PC-9 (cell line): Measurements from ENCODE around the gene SMIM28. TPM values are rescaled to one million over a fixed set of nuclear protein-coding genes. Genes with fewer than 3 reads are reported as not detected.

Experiments used
- BruUV-seq: library from RNA; stranded (reverse); fragments of 400-500 nt; replicated peaks from 2 replicates; lab custom pipeline; 2021; lab: Mats Ljungman, UMichigan
- CTCF ChIA-PET: fragments of 300-600 bp; sonication (Branson Sonifier 250); formaldehyde crosslinking; loops from one replicate; lab custom pipeline; 2022; ENCODE audit warnings: antibody characterized with exemption; lab: Charles Lee
- POLR2A ChIA-PET: fragments of 300-600 bp; sonication (Branson Sonifier 250); formaldehyde crosslinking; loops from one replicate; lab custom pipeline; 2022; ENCODE audit warnings: antibody characterized with exemption; ENCODE audit not compliant: unreplicated experiment; lab: Charles Lee
- DNase-seq, 2 experiments: peaks; one replicate each; pipeline versions ENCODE4 v3.0.0 to v3.0.0-alpha.2; 2015 to 2022; ENCODE audit warnings: mixed read lengths in 1 of 2
- H2AFZ ChIP-seq: fragments of 200-600 bp; sonication (generic); 2 replicates; pipeline ENCODE4 v1.8.1; 2017; ENCODE audit warnings: antibody characterized with exemption
- H3F3A ChIP-seq: fragments of 200-600 bp; sonication (generic); 2 replicates; pipeline ENCODE4 v1.8.1; 2017; ENCODE audit warnings: antibody characterized with exemption, mild to moderate bottlenecking, low read depth; ENCODE audit not compliant: insufficient read depth
- H3K27ac ChIP-seq: fragments of 200-600 bp; sonication (generic); 2 replicates; pipeline ENCODE4 v1.6.1; 2016; ENCODE audit warnings: mixed run types
- H3K27me3 ChIP-seq: fragments of 200-600 bp; sonication (generic); 2 replicates; pipeline ENCODE4 v1.6.1; 2016; ENCODE audit warnings: low read depth, mixed run types; ENCODE audit not compliant: insufficient read depth
- H3K36me3 ChIP-seq: fragments of 200-600 bp; sonication (generic); 2 replicates; pipeline ENCODE4 v1.6.1; 2016; ENCODE audit warnings: low read depth, mixed run types
- H3K4me1 ChIP-seq: fragments of 200-600 bp; sonication (generic); replicated peaks from 2 replicates; pipeline ENCODE4 v1.6.1; 2016; ENCODE audit warnings: mixed run types; ENCODE audit not compliant: insufficient read depth
- H3K4me2 ChIP-seq: fragments of 200-600 bp; sonication (generic); 2 replicates; pipeline ENCODE4 v1.6.1; 2017; ENCODE audit warnings: mixed run types
- H3K4me3 ChIP-seq: fragments of 200-600 bp; sonication (generic); 2 replicates; pipeline ENCODE4 v1.6.1; 2016; ENCODE audit warnings: mixed run types
- H3K79me2 ChIP-seq: fragments of 200-600 bp; sonication (generic); 2 replicates; pipeline ENCODE4 v1.6.1; 2017; ENCODE audit warnings: low read depth, mixed run types
- H3K9me2 ChIP-seq: fragments of 200-600 bp; sonication (generic); 2 replicates; pipeline ENCODE4 v1.8.1; 2017; ENCODE audit warnings: mild to moderate bottlenecking; ENCODE audit not compliant: insufficient read depth
- H3K9me3 ChIP-seq: fragments of 200-600 bp; sonication (generic); 2 replicates; pipeline ENCODE4 v1.8.1; 2016; ENCODE audit warnings: low read depth; ENCODE audit not compliant: insufficient read depth
- H4K20me1 ChIP-seq: fragments of 200-600 bp; sonication (generic); 2 replicates; pipeline ENCODE4 v1.8.1; 2017; ENCODE audit not compliant: insufficient read depth
- EZH2 ChIP-seq: fragments of 200-600 bp; sonication (generic); IDR thresholded peaks from 2 replicates; pipeline ENCODE4 v1.8.0; 2017; ENCODE audit warnings: antibody characterized with exemption, low read depth
- intact Hi-C: fragments of 100-400 bp; cut with micrococcal nuclease; formaldehyde crosslinking; loops from one replicate; pipeline ENCODE4 v1.10.0; 2022; ENCODE audit not compliant: unreplicated experiment
- total RNA-seq: library from RNA; stranded (reverse); gene quantifications from 2 replicates; pipeline ENCODE4 v1.2.3, GENCODE V29; 2021
- TF ChIP-seq, protein P1 (sequence below): fragments of 200-600 bp; sonication (generic); conservative IDR thresholded peaks from 2 replicates; pipeline ENCODE4 v1.6.1; 2017; ENCODE audit warnings: mixed run types, antibody characterized with exemption, mild to moderate bottlenecking, moderate library complexity

SMIM28 gene
- total RNA-seq, 1 experiment from 2014 or later: not detected

DNA sequence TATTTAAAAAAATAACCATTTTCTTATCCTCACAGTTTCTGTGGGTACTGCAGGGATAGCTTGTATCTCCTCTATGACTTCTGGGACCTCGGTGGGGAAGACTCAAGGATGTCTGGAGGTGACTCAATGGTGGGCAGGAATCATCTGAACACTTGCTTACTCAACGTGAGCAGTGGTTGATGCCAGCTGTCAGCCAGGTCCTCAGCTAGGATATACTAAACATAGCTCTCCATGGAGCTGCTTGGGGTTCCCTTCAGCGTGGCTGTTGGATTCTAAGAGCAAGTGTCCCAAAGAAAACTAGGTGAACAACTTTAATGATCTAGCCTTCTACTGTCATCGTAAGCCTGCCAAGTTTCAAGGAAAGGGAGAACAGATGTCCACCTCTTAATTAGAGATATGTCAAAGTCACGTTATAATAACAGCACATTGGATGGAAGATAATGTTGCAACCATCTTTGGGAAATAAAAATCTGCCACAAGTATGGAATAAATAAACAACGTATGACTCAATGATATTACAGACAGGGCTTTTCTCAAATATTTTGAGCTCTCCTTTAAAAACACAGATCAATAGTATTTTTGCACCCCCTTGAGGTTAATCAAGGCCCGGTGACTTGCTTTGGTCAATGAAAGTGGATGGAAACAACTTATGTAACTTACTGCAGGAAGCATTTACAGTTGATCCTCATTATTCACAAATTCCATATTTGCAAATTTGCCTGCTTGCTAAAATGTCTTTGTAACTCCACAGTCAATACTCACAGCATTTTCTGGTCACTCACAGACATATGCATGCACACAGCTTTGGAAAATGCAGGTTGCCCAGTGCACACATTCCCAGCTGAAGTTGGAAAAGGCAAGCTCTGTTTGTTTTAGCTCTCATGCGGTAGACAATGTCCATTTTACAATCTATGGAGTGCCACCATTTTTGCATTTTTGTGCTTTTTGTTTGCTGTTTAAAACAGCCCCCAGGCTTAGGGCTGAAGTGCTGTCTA lies 19.7 kb downstream of the SMIM28 start:
- H4K20me1 ChIP-seq: no peaks in the 10 kb centered on the region
- no peaks in the 10 kb centered on the region for H3K9me2 ChIP-seq
- H3K4me1 ChIP-seq: 0 out of 2 replicates have a peak, but pooled peaks cover 6% of the 10 kb centered on the region
- H3K79me2 ChIP-seq: no peaks in the 10 kb centered on the region
- no peak for DNase-seq
- TF ChIP-seq EZH2: no peak
- TF ChIP-seq, protein P1, sequence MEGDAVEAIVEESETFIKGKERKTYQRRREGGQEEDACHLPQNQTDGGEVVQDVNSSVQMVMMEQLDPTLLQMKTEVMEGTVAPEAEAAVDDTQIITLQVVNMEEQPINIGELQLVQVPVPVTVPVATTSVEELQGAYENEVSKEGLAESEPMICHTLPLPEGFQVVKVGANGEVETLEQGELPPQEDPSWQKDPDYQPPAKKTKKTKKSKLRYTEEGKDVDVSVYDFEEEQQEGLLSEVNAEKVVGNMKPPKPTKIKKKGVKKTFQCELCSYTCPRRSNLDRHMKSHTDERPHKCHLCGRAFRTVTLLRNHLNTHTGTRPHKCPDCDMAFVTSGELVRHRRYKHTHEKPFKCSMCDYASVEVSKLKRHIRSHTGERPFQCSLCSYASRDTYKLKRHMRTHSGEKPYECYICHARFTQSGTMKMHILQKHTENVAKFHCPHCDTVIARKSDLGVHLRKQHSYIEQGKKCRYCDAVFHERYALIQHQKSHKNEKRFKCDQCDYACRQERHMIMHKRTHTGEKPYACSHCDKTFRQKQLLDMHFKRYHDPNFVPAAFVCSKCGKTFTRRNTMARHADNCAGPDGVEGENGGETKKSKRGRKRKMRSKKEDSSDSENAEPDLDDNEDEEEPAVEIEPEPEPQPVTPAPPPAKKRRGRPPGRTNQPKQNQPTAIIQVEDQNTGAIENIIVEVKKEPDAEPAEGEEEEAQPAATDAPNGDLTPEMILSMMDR: no peak
- no peaks in the 10 kb centered on the region for H3F3A ChIP-seq
- H3K9me3 ChIP-seq: no peaks in the 10 kb centered on the region
- no peaks in the 10 kb centered on the region for H3K36me3 ChIP-seq
- no TSS peak for BruUV-seq
- CTCF ChIA-PET: no interaction called here
- H2AFZ ChIP-seq: no peak overlapping the region
- intact Hi-C loops: no loop called here
- no peak overlapping the region for H3K27ac ChIP-seq
- H3K4me3 ChIP-seq: no peak overlapping the region
- H3K4me2 ChIP-seq: no peak overlapping the region
- no peaks in the 10 kb centered on the region for H3K27me3 ChIP-seq
- POLR2A ChIA-PET: no interaction called here

- Histone ChIP-seq H3K36me3 (peaks cover 1% of the 10 kb centered on the region; the same call in 1 of the 2 replicates), H3K9me3 (no peaks in the 10 kb centered on the region), H3K4me3 (no peak overlapping the region), H2AFZ (no peak overlapping the region), H3F3A (no peaks in the 10 kb centered on the region), H3K79me2 (peaks cover 9% of the 10 kb centered on the region), H3K27me3 (no peaks in the 10 kb centered on the region), H4K20me1 (no peaks in the 10 kb centered on the region), H3K27ac (no peak overlapping the region), H3K4me2 (no peak overlapping the region), H3K9me2 (no peaks in the 10 kb centered on the region), H3K4me1 (peaks cover 16% of the 10 kb centered on the region)
- CTCF ChIA-PET: no interaction called here
- BruUV-seq: no TSS peak
- intact Hi-C loops: loop anchor here (5.0 kb wide), 1 partner anchor 238 kb away; the partner anchor contains the start of gene ARFGEF3
- DNase-seq: no peak
- TF ChIP-seq, protein P1: no peak
- TF ChIP-seq EZH2: no peak
- POLR2A ChIA-PET: no interaction called here
These were observed 22.6 kb downstream of the SMIM28 start for GRCh38 chr6:138400326-138400725.

DNA sequence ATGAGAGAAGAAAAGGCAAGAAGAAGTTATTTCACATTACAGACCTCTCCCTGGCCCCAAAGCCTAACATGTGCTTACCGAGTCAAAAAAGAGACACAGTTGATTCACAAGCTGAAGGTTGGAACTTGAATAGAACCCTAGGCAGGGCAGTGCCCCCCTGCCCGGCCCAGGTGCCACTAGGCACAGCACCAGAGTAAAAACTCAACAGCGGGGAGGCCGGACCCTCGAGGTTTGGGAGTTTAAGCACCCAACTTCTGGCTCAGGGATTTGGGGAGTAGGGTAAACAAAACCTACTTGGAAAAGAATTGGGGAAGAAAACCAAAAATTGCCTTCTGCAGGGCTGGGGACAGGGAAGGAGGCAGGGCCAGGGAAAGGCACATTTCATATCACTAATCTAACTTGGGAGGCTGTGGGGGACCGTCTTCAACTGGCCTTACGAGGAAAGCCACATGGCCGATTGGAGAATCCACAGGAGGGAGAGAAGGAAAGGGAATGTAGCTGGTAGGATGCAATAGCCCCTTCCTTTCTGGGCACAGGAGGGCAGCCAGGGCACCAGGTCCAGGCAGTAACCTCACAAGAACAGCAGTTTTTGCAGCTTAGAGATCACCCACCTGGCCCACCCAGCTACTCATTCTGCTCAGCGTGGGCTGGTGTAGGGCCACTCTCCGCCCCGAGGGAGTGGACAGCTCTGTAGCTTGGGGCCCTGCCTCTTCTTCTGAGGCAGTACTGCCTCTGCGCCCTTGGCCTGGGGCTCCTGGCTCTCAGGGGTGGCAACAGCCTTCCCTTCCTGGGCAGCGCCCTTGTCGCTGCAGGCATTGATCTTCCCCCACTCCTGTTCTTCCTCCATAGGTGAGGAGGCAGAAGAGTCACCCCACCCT lies 24.5 kb downstream of the SMIM28 start:
- H2AFZ ChIP-seq: no peak overlapping the region; the same call in 1 of the 2 replicates
- TF ChIP-seq, protein P1: no peak
- no peak for TF ChIP-seq EZH2
- peaks cover 20% of the 10 kb centered on the region for H3K36me3 ChIP-seq
- H3K79me2 ChIP-seq: peaks cover 26% of the 10 kb centered on the region
- H3K4me2 ChIP-seq: no peak overlapping the region
- POLR2A ChIA-PET: interaction anchor here (0.6 kb wide), 1 partner anchor 198 kb away, joined by 10 read pairs; no protein-coding TSS in a partner anchor
- CTCF ChIA-PET: interaction anchor here (0.5 to 0.6 kb wide), 2 partner anchors 30 to 97 kb away, joined by 3 to 6 read pairs; no protein-coding TSS in a partner anchor
- no peaks in the 10 kb centered on the region for H3K9me2 ChIP-seq
- DNase-seq: no peak
- no peaks in the 10 kb centered on the region for H3K27me3 ChIP-seq
- no peaks in the 10 kb centered on the region for H4K20me1 ChIP-seq
- H3K4me3 ChIP-seq: no peak overlapping the region
- peaks cover 27% of the 10 kb centered on the region for H3K4me1 ChIP-seq
- no peaks in the 10 kb centered on the region for H3F3A ChIP-seq
- no peaks in the 10 kb centered on the region for H3K9me3 ChIP-seq
- no peak overlapping the region for H3K27ac ChIP-seq
- intact Hi-C loops: loop anchor here (5.0 kb wide), 1 partner anchor 240 kb away; the partner anchor contains the start of gene ARFGEF3
- BruUV-seq: no TSS peak
